HepG2 (cell line): ENCODE data around the gene MBTPS1. TPM values are rescaled to one million over a fixed set of nuclear protein-coding genes. Genes with fewer than 3 reads are reported as not detected.

Source experiments
- CREM ChIP-seq, 2 experiments: sonication (generic) in 1 of 2; formaldehyde crosslinking in 1 of 2; IDR thresholded peaks; 2 replicates each; pipeline versions ENCODE4 v1.4.0 to v1.6.1; 2016 to 2020; ENCODE audit warnings: antibody characterized with exemption in 1 of 2, mild to moderate bottlenecking in 1 of 2, missing genetic modification reagents in 1 of 2
- FOXA3 ChIP-seq: IDR thresholded peaks from 2 replicates; pipeline ENCODE4 v1.6.1; 2016; ENCODE audit warnings: missing genetic modification reagents, missing compliant biosample characterization
- JUND ChIP-seq: sonication (generic); formaldehyde crosslinking; IDR thresholded peaks from 2 replicates; pipeline ENCODE4 v1.8.0; 2022; ENCODE audit warnings: mild to moderate bottlenecking, missing genetic modification reagents
- MTF1 ChIP-seq: sonication (generic); formaldehyde crosslinking; IDR thresholded peaks from 2 replicates; pipeline ENCODE4 v1.5.0; 2020; ENCODE audit warnings: missing genetic modification reagents
- MXI1 ChIP-seq: IDR thresholded peaks from 3 replicates; pipeline ENCODE4 v1.6.1; 2012; ENCODE audit warnings: low read depth, low read length, inconsistent platforms, borderline replicate concordance
- NR2F2 ChIP-seq: IDR thresholded peaks from 2 replicates; pipeline ENCODE4 v1.6.1; 2012; ENCODE audit warnings: low read depth, inconsistent platforms, borderline replicate concordance
- POLR2AphosphoS2 ChIP-seq: IDR thresholded peaks from 2 replicates; pipeline ENCODE4 v1.6.1; 2011; ENCODE audit warnings: low read depth, low read length, improper control_type of control experiment
- RERE ChIP-seq: IDR thresholded peaks from 2 replicates; pipeline ENCODE4 v1.6.1; 2016; ENCODE audit warnings: low read depth, missing genetic modification reagents, missing compliant biosample characterization
- RNF219 ChIP-seq: sonication (generic); formaldehyde crosslinking; IDR thresholded peaks from 2 replicates; pipeline ENCODE4 v1.5.0; 2020; ENCODE audit warnings: mild to moderate bottlenecking, missing genetic modification reagents
- TRAFD1 ChIP-seq: sonication (generic); formaldehyde crosslinking; IDR thresholded peaks from 2 replicates; pipeline ENCODE4 v1.5.1; 2020; ENCODE audit warnings: missing genetic modification reagents, mild to moderate bottlenecking, borderline replicate concordance
- ZFP62 ChIP-seq: sonication (generic); formaldehyde crosslinking; IDR thresholded peaks from 2 replicates; pipeline ENCODE4 v1.4.0; 2020; ENCODE audit warnings: missing genetic modification reagents
- ZNF260 ChIP-seq: sonication (generic); formaldehyde crosslinking; IDR thresholded peaks from 2 replicates; pipeline ENCODE4 v1.4.0; 2020; ENCODE audit warnings: missing genetic modification reagents, low read depth, mild to moderate bottlenecking, borderline replicate concordance
- ZNF570 ChIP-seq: sonication (generic); formaldehyde crosslinking; IDR thresholded peaks from 2 replicates; pipeline ENCODE4 v1.4.0; 2020; ENCODE audit warnings: mild to moderate bottlenecking, missing genetic modification reagents, borderline replicate concordance
- ZNF598 ChIP-seq: sonication (generic); formaldehyde crosslinking; IDR thresholded peaks from 2 replicates; pipeline ENCODE4 v1.5.1; 2020; ENCODE audit warnings: mild to moderate bottlenecking, missing genetic modification reagents, borderline replicate concordance
- ZNF639 ChIP-seq: conservative IDR thresholded peaks from 2 replicates; pipeline ENCODE4 v1.6.1; 2018; ENCODE audit warnings: missing genetic modification reagents
- ZNF660 ChIP-seq: sonication (generic); formaldehyde crosslinking; IDR thresholded peaks from 2 replicates; pipeline ENCODE4 v1.5.1; 2020; ENCODE audit warnings: mild to moderate bottlenecking, low read depth, missing genetic modification reagents, borderline replicate concordance
- ZNF878 ChIP-seq: sonication (generic); formaldehyde crosslinking; IDR thresholded peaks from 2 replicates; pipeline ENCODE4 v1.8.1; 2023; ENCODE audit warnings: mild to moderate bottlenecking, missing genetic modification reagents, moderate library complexity
- polyA plus RNA-seq, 8 experiments: library from polyadenylated mRNA; depleted of rRNA in 3 of 8; stranded (reverse) in 7 of 8; unstranded in 1 of 8; fragments of >200 nt; fragmentation: Illumina TruSeq in 4 of 8; extraction: Trizol in 4 of 8; gene quantifications; 2 replicates each; pipeline versions ENCODE4 v1.2.1 to v1.2.3, GENCODE V29; 2011 to 2016; ENCODE audit warnings: low read depth in 4 of 8, missing spikeins in 1 of 8, mixed read lengths in 1 of 8; ENCODE audit not compliant: insufficient read depth in 1 of 8
- total RNA-seq, 5 experiments: library from RNA; depleted of rRNA; stranded (reverse); fragments of >200 nt; fragmentation: Illumina TruSeq; extraction: Trizol; gene quantifications; 2 replicates each; pipeline ENCODE4 v1.2.3, GENCODE V29; 2016; ENCODE audit warnings: low read depth in 1 of 5

The MBTPS1 gene
- total and polyA plus RNA-seq, 2 of the 13 experiments (the other 11 are each of a cell fraction or from before 2014, with no cell fraction given): 56.7 to 91.3 TPM

- TF ChIP-seq RNF219 (CRISPR knock-in tag) (no peak), ZNF660 (CRISPR knock-in tag) (no peak), POLR2AphosphoS2 (no peak), TRAFD1 (CRISPR knock-in tag) (no peak), ZNF639 (no peak), CREM (IDR thresholded peaks at IDR 0.05) (peak; percentile 78), CREM (CRISPR knock-in tag; IDR thresholded peaks at IDR 0.05) (no peak), ZFP62 (CRISPR knock-in tag) (no peak), ZNF598 (CRISPR knock-in tag) (0 out of 2 replicates have a peak, but pooled peaks have one; percentile 38), RERE (CRISPR knock-in tag) (peak; percentile 72; the same call in 1 of the 2 replicates), ZNF878 (CRISPR knock-in tag) (peak; percentile 37; the same call in 1 of the 2 replicates), MTF1 (no peak), ZNF570 (CRISPR knock-in tag) (no peak), NR2F2 (peak; percentile 88), MXI1 (peak; percentile 51; the same call in 1 of the 3 replicates), ZNF260 (CRISPR knock-in tag) (no peak), FOXA3 (CRISPR knock-in tag) (peak; percentile 21; the same call in 1 of the 2 replicates), JUND (no peak)
These were observed 22.3 kb upstream of the MBTPS1 start (continued) for GRCh38 chr16:84138824-84139627.
